ENCODE data around the gene MRPL42. TPM values are rescaled to one million over a fixed set of nuclear protein-coding genes. Genes with fewer than 3 reads are reported as not detected.

Gene MRPL42
- total and polyA plus RNA-seq, 2 of the 4 experiments (the other 2 are of a cell fraction) = 64.2 to 90.7 TPM

DNA sequence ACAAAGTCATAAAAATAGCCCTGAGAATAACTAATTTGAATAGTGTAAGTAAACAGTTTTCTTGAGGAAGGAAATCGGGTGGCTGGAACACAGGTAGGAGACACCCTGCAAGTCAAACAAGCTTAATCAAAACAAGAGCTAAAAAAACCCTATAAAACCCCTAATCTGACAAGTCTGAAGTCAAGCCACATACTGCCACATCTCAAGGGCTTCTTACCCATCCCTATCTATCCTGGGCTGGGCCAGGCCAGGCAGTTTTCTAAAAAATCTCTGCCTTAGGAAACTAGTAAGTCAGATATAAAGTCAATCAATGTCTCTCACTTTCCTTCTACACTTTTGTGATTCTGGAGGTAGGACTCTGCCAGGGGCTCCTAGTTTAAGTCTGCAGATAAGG lies 40.9 kb upstream of the MRPL42 start:
- no TSS peak for BruUV-seq (replicated peaks)
- in situ Hi-C loops (cut with MboI; ENCODE audit: low sequenced_read_pairs) = no loop called here

More for the DNA sequence above, 40.9 kb upstream of the MRPL42 start:
- no peak overlapping the region for H2AK5ac ChIP-seq (ENCODE audit: low read depth, low read length)
- WGBS, 2 experiments (ENCODE audit: extremely low coverage in 2 of 2, insufficient read length in 1 of 2) = no CpG with 5 or more reads among the region's 1 CpG
- no peak overlapping the region; the same call in 1 of the 2 replicates for H3K4me2 ChIP-seq (ENCODE audit: low read depth, low read length)
- peaks cover 29% of the 10 kb centered on the region for H3K4me1 ChIP-seq (ENCODE audit: control insufficient read depth, insufficient read depth, low read length)
- peaks cover 14 to 62% of the 10 kb centered on the region in 2 experiments for H3K79me1 ChIP-seq (ENCODE audit: low read depth in 1 of 2, low read length in 2 of 2)
- no peak overlapping the region for H3K27ac ChIP-seq (ENCODE audit: insufficient read depth, low read length)
- no peak overlapping the region for H2BK15ac ChIP-seq (ENCODE audit: low read depth, low read length)
- H4K8ac ChIP-seq (ENCODE audit: low read depth in 2 of 2, low read length in 2 of 2) = no peak overlapping the region
- intact Hi-C loops (cut with micrococcal nuclease) = loop anchor here (5.0 kb wide), 1 partner anchor 676 kb away; no protein-coding TSS in a partner anchor
- DNase-seq (no peak), ATAC-seq (ENCODE audit: low read depth) (no peak)
- no peak overlapping the region for H3K56ac ChIP-seq (ENCODE audit: extremely low read depth, insufficient read depth, low read length)
- H3K4ac ChIP-seq (ENCODE audit: low read depth, low read length) = no peak overlapping the region
- no peak overlapping the region for H3K9ac ChIP-seq (ENCODE audit: low read depth, low read length)
- H2BK20ac ChIP-seq (ENCODE audit: low read depth, low read length) = no peak overlapping the region
- no peak overlapping the region for H3K4me3 ChIP-seq (ENCODE audit: insufficient read depth, low read depth, low read length)
- no peak overlapping the region for H4K91ac ChIP-seq (ENCODE audit: insufficient read depth, low read depth, low read length)
- no peaks in the 10 kb centered on the region for H3K36me3 ChIP-seq (ENCODE audit: control insufficient read depth, insufficient read depth, low read length)
- H4K5ac ChIP-seq (ENCODE audit: low read depth, low read length) = peak overlapping the region; percentile 35; the same call in 1 of the 2 replicates
- H3K9me1 ChIP-seq (ENCODE audit: insufficient read depth, low read length) = peaks cover 17% of the 10 kb centered on the region
- no peak overlapping the region for H2AFZ ChIP-seq (replicated peaks; ENCODE audit: low read length, poor library complexity)
- no peak overlapping the region for H2BK5ac ChIP-seq (ENCODE audit: low read depth, low read length, poor library complexity, severe bottlenecking)
- POLR2A ChIA-PET (ENCODE audit: unreplicated experiment) = no interaction called here
- 0 out of 2 replicates have a peak overlapping the region, but pooled peaks have one; percentile 33 for H3K14ac ChIP-seq (replicated peaks; ENCODE audit: low read depth, low read length)
- no peak overlapping the region for H2BK120ac ChIP-seq (ENCODE audit: low read depth, low read length)
- H2AK9ac ChIP-seq (replicated peaks; ENCODE audit: low read depth, low read length, poor library complexity) = no peak overlapping the region
- H4K20me1 ChIP-seq (ENCODE audit: insufficient read depth, low read length) = peaks cover 84% of the 10 kb centered on the region
- CTCF ChIA-PET = interaction anchor here (0.6 kb wide), 1 partner anchor 777 kb away, joined by 4 read pairs; no protein-coding TSS in a partner anchor
- no peak overlapping the region for H3K18ac ChIP-seq (ENCODE audit: low read depth, low read length)
- H3K27me3 ChIP-seq (ENCODE audit: control insufficient read depth, insufficient read depth, low read length) = no peaks in the 10 kb centered on the region
- H3K23ac ChIP-seq (ENCODE audit: low read depth, low read length) = 0 out of 2 replicates have a peak overlapping the region, but pooled peaks have one; percentile 28
- H3K9me3 ChIP-seq (ENCODE audit: control insufficient read depth, insufficient read depth, low read length) = no peaks in the 10 kb centered on the region
- TF ChIP-seq MXI1 (IDR thresholded peaks at IDR 0.05; ENCODE audit: borderline replicate concordance, low read depth, low read length) = no peak
- no peak for TF ChIP-seq MAZ (IDR thresholded peaks at IDR 0.05; ENCODE audit: borderline replicate concordance, low read depth, low read length)
- no peak for TF ChIP-seq RFX5 (IDR thresholded peaks at IDR 0.05; ENCODE audit: low read depth, low read length)
- TF ChIP-seq BHLHE40 (IDR thresholded peaks at IDR 0.05; ENCODE audit: low read depth, low read length) = no peak
- no peak for TF ChIP-seq RAD21 (IDR thresholded peaks at IDR 0.05; ENCODE audit: low read length)
- no peak for TF ChIP-seq SMC3 (IDR thresholded peaks at IDR 0.05; ENCODE audit: low read depth, low read length)
- TF ChIP-seq RCOR1 (IDR thresholded peaks at IDR 0.05; ENCODE audit: insufficient replicate concordance, low read length) = no peak
- no peak for TF ChIP-seq CEBPB (IDR thresholded peaks at IDR 0.05; ENCODE audit: low read depth, low read length)
- no peak for TF ChIP-seq MAFK (IDR thresholded peaks at IDR 0.05; ENCODE audit: low read depth, low read length)
- TF ChIP-seq POLR2A (IDR thresholded peaks at IDR 0.05; ENCODE audit: low read depth, low read length) = no peak
- TF ChIP-seq FOS (IDR thresholded peaks at IDR 0.05; ENCODE audit: low read depth, low read length) = no peak
- TF ChIP-seq, protein P1, sequence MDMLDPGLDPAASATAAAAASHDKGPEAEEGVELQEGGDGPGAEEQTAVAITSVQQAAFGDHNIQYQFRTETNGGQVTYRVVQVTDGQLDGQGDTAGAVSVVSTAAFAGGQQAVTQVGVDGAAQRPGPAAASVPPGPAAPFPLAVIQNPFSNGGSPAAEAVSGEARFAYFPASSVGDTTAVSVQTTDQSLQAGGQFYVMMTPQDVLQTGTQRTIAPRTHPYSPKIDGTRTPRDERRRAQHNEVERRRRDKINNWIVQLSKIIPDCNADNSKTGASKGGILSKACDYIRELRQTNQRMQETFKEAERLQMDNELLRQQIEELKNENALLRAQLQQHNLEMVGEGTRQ (IDR thresholded peaks at IDR 0.05; ENCODE audit: low read depth, low read length) = no peak
- TF ChIP-seq CHD1 (IDR thresholded peaks at IDR 0.05; ENCODE audit: low read depth, low read length) = no peak
- TF ChIP-seq NFE2L2 (IDR thresholded peaks at IDR 0.05; ENCODE audit: low read depth, low read length) = no peak
- TF ChIP-seq, protein P2, sequence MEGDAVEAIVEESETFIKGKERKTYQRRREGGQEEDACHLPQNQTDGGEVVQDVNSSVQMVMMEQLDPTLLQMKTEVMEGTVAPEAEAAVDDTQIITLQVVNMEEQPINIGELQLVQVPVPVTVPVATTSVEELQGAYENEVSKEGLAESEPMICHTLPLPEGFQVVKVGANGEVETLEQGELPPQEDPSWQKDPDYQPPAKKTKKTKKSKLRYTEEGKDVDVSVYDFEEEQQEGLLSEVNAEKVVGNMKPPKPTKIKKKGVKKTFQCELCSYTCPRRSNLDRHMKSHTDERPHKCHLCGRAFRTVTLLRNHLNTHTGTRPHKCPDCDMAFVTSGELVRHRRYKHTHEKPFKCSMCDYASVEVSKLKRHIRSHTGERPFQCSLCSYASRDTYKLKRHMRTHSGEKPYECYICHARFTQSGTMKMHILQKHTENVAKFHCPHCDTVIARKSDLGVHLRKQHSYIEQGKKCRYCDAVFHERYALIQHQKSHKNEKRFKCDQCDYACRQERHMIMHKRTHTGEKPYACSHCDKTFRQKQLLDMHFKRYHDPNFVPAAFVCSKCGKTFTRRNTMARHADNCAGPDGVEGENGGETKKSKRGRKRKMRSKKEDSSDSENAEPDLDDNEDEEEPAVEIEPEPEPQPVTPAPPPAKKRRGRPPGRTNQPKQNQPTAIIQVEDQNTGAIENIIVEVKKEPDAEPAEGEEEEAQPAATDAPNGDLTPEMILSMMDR (conservative IDR thresholded peaks at IDR 0.05; ENCODE audit: low read depth, low read length) = no peak
- TF ChIP-seq, protein P3, sequence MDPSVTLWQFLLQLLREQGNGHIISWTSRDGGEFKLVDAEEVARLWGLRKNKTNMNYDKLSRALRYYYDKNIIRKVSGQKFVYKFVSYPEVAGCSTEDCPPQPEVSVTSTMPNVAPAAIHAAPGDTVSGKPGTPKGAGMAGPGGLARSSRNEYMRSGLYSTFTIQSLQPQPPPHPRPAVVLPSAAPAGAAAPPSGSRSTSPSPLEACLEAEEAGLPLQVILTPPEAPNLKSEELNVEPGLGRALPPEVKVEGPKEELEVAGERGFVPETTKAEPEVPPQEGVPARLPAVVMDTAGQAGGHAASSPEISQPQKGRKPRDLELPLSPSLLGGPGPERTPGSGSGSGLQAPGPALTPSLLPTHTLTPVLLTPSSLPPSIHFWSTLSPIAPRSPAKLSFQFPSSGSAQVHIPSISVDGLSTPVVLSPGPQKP (IDR thresholded peaks at IDR 0.05; ENCODE audit: borderline replicate concordance, low read depth, low read length) = no peak
- dilution Hi-C loops (cut with HindIII; ENCODE audit: low sequenced_read_pairs, unreplicated experiment) = no loop called here
